ENCODE data around the gene PFKFB4.

The PFKFB4 gene

DNA sequence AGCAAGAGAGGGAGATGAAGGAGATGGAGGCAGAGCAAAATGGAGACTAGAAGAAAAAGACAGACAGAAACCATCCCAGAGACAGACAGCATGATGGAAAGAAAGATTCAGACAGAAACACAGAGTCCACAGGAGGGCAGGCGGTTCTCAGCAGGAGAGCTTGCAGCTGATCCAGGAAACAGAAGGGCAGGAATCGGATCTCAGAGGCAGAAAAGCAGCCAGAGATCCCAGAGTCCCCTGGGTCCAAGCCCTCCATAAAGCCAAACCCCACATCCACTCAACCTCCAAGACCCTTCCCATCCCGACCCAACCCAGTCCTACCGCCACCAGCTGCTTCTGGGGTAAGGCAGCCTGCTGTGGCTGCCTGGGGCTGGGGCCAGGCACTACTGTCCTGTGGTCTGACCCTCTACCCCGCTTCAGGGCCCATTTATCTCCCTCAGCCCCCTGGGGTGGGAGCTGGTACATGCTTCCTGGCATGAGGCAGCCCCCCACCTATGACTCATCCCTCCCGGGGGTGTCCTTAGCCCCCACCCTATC lies 6.8 kb upstream of the PFKFB4 start, which contains the start of gene UCN2 (continued):
- TF ChIP-seq ZNF473 (tag by site-specific recombination; IDR thresholded peaks at IDR 0.05) (no peak), ZNF785 (tag by site-specific recombination; IDR thresholded peaks at IDR 0.05) (no peak), ZNF366 (tag by site-specific recombination; conservative IDR thresholded peaks at IDR 0.05) (peak; percentile 58; the same call in 1 of the 2 replicates), KLF10 (tag by site-specific recombination; IDR thresholded peaks at IDR 0.05) (no peak), ZNF138 (tag by site-specific recombination; IDR thresholded peaks at IDR 0.05; ENCODE audit: borderline replicate concordance) (no peak), ELK4 (IDR thresholded peaks at IDR 0.05; ENCODE audit: borderline replicate concordance, low read depth, low read length) (no peak), INSM2 (tag by site-specific recombination; IDR thresholded peaks at IDR 0.05) (no peak), GLI2 (tag by site-specific recombination; IDR thresholded peaks at IDR 0.05; ENCODE audit: borderline replicate concordance, low read depth) (no peak), ZXDB (tag by site-specific recombination; IDR thresholded peaks at IDR 0.05) (no peak), OSR2 (tag by site-specific recombination; IDR thresholded peaks at IDR 0.05) (no peak)
- TF ChIP-seq, protein P1, sequence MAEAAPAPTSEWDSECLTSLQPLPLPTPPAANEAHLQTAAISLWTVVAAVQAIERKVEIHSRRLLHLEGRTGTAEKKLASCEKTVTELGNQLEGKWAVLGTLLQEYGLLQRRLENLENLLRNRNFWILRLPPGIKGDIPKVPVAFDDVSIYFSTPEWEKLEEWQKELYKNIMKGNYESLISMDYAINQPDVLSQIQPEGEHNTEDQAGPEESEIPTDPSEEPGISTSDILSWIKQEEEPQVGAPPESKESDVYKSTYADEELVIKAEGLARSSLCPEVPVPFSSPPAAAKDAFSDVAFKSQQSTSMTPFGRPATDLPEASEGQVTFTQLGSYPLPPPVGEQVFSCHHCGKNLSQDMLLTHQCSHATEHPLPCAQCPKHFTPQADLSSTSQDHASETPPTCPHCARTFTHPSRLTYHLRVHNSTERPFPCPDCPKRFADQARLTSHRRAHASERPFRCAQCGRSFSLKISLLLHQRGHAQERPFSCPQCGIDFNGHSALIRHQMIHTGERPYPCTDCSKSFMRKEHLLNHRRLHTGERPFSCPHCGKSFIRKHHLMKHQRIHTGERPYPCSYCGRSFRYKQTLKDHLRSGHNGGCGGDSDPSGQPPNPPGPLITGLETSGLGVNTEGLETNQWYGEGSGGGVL (tag by site-specific recombination; IDR thresholded peaks at IDR 0.05) = peak; percentile 69

GRCh38 chr3:48562367-48563095 lies 5.9 kb upstream of the PFKFB4 start:
- ChIA-PET POLR2A (interaction anchor here (0.5 kb wide), 1 partner anchor 50 kb away, joined by 3 read pairs; no protein-coding TSS in a partner anchor), CTCF (interaction anchor here (0.6 kb wide), 1 partner anchor 144 kb away, joined by 3 read pairs; no protein-coding TSS in a partner anchor)
- TF ChIP-seq ZNF19 (tag by site-specific recombination; IDR thresholded peaks at IDR 0.05; ENCODE audit: low read depth) = no peak
- no peak for TF ChIP-seq ZNF510 (tag by site-specific recombination; IDR thresholded peaks at IDR 0.05; ENCODE audit: insufficient replicate concordance)
- TF ChIP-seq REPIN1 (tag by site-specific recombination; IDR thresholded peaks at IDR 0.05; ENCODE audit: low read depth) = no peak
- no peak for TF ChIP-seq ZNF830 (tag by site-specific recombination; IDR thresholded peaks at IDR 0.05; ENCODE audit: low read depth)
- no peak for TF ChIP-seq KLF9 (tag by site-specific recombination; IDR thresholded peaks at IDR 0.05; ENCODE audit: low read depth)
- TF ChIP-seq ZNF426 (tag by site-specific recombination; IDR thresholded peaks at IDR 0.05) = no peak
- Histone ChIP-seq H3K27ac (ENCODE audit: extremely low read depth, low read depth, low read length) (no peak overlapping the region), H3K4me3 (ENCODE audit: low read depth, low read length) (no peak overlapping the region), H3K36me3 (ENCODE audit: control insufficient read depth in 2 of 2, insufficient read depth in 1 of 2, low read length in 2 of 2) (no peaks in the 10 kb centered on the region), H3K9me3 (ENCODE audit: control insufficient read depth, insufficient read depth, low read depth, low read length) (no peaks in the 10 kb centered on the region), H3K4me1 (ENCODE audit: control insufficient read depth, insufficient read depth, low read length) (no peaks in the 10 kb centered on the region)
